Duodenal mucosa (tissue), 2 donors: ENCODE measurements around the gene ELP1.
"Not testable (repeated sequence)": the region's sequence is repeated elsewhere in the genome, so short reads cannot be mapped to it uniquely, and the experiment has no call there.

Experiments
- H3K27ac ChIP-seq: one replicate; pipeline ENCODE4 v1.7.0; 2013; ENCODE audit warnings: low read depth, low read length
- H3K27me3 ChIP-seq, 2 donors: one replicate each; pipeline ENCODE4 v1.7.0; 2013; ENCODE audit warnings: low read length in 2 of 2, control low read depth in 1 of 2; ENCODE audit not compliant: insufficient read depth in 2 of 2, control insufficient read depth in 1 of 2
- H3K36me3 ChIP-seq, 2 donors: one replicate each; pipeline ENCODE4 v1.7.0; 2013; ENCODE audit warnings: low read length in 2 of 2, control low read depth in 1 of 2; ENCODE audit not compliant: insufficient read depth in 2 of 2, control insufficient read depth in 1 of 2
- H3K4me1 ChIP-seq, 2 donors: one replicate each; pipeline ENCODE4 v1.7.0; 2013; ENCODE audit warnings: low read length in 2 of 2, control low read depth in 1 of 2; ENCODE audit not compliant: insufficient read depth in 2 of 2, control insufficient read depth in 1 of 2
- H3K4me3 ChIP-seq, 2 donors: one replicate each; pipeline ENCODE4 v1.7.0; 2013; ENCODE audit warnings: low read length in 2 of 2, low read depth in 1 of 2
- H3K9ac ChIP-seq, 2 donors: one replicate each; pipeline ENCODE4 v1.7.0; 2013; ENCODE audit warnings: low read length in 2 of 2, low read depth in 1 of 2
- H3K9me3 ChIP-seq, 2 donors: one replicate each; pipeline ENCODE4 v1.7.0; 2013; ENCODE audit warnings: low read length in 2 of 2, control low read depth in 1 of 2; ENCODE audit not compliant: control insufficient read depth in 1 of 2

ELP1 gene

DNA sequence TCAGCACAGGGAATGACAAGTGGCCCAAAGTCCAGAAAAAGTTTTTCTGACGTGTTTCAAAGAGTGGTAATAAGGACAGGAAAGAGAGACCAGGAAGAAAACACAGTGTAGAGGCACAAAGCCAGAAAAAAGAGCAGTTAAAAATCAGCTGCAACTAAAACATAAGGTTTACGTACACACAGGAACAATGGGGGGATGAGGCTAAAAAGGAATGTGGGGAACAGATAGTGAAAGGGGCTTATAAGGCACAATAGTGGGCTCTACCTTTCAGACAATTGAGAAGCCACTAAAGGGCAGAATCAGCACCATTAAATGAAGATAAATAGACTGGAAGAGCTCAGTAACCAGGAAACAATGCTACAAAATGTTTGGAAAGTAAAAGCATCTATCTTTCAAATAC is 5.5 kb downstream of the ELP1 start:
- Histone ChIP-seq H3K9ac (no peak overlapping the region), H3K36me3 (peaks cover 22 to 50% of the 10 kb centered on the region in 2 donors), H3K4me1 (peaks cover 7 to 9% of the 10 kb centered on the region in 2 donors), H3K27ac (no peak overlapping the region), H3K9me3 (no peaks in the 10 kb centered on the region), H3K27me3 (no peaks in the 10 kb centered on the region), H3K4me3 (no peak overlapping the region)

DNA sequence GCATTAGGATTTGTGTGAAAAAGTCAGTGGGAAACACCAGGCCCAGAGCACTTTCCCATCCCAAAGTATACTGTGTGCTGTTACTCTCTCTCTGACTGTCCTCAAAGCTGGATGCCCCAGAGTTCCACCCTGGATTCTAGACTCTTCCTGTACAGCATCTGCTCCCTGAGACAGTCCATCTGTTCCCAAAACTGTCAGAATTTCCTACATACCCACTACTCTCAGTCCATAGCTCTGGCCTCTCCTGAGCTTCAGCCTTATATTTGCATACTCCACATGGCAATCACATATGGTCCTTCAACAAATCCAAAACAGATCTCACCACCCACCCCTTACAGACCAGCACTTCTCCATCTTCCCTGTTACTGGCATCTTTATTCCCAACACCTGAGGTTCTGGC is 9.5 kb downstream of the ELP1 start:
- Histone ChIP-seq H3K4me1 (no peaks in the 10 kb centered on the region), H3K9ac (no peak overlapping the region), H3K36me3 (peaks cover 25 to 69% of the 10 kb centered on the region in 2 donors), H3K27me3 (no peaks in the 10 kb centered on the region), H3K27ac (no peak overlapping the region), H3K9me3 (no peaks in the 10 kb centered on the region), H3K4me3 (no peak overlapping the region)

DNA sequence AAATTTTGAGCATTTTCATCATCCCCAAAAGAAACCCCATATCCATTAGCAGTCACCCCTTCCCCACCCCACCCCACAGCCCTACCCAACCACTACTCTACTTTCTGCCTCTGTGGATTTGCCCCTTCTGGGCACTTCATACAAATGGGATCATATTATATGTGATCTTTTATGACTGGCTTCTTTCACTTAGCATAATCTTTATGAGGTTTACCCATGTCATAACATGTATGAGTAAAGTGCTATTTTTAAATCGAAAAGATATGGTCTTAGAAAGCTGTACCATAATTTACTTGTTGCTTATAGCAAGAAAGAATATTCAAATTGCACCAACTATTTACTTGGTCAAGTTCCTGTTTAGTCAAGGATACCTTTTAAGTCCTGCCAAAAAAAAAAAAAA is 12.7 kb downstream of the ELP1 start:
- H3K27ac ChIP-seq, result no peak overlapping the region
- no peak overlapping the region for H3K9ac ChIP-seq
- H3K4me1 ChIP-seq, result no peaks in the 10 kb centered on the region
- H3K4me3 ChIP-seq, result no peak overlapping the region
- peaks cover 19 to 62% of the 10 kb centered on the region in 2 donors for H3K36me3 ChIP-seq
- H3K9me3 ChIP-seq, result no peaks in the 10 kb centered on the region
- no peaks in the 10 kb centered on the region for H3K27me3 ChIP-seq

GRCh38 chr9:108920401-108920800 is 13.5 kb downstream of the ELP1 start:
- not testable (repeated sequence) for H3K27ac ChIP-seq, H3K27me3 ChIP-seq, H3K4me1 ChIP-seq, H3K9ac ChIP-seq, H3K9me3 ChIP-seq, H3K4me3 ChIP-seq
- H3K36me3 ChIP-seq, result peaks cover 15 to 61% of the 10 kb centered on the region in 2 donors

DNA sequence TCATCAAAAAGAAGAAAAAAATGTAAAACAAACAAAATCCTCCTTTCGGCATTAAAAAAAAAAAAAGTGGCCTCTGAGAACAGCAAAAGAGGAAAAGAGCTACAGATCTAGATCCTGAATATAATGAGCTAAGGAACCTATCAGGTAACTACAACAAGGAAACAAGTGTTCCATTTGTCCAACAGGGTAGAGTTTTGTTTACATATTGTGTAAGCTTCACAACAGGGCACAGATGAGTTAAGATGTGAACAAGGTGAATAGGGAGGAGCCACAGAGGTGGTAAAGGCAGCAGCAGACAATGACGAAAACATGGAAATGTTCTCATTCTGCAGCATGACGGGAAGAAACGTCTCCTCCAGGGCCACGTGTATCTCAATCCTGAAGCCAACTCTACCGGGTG is 14.4 kb downstream of the ELP1 start:
- Histone ChIP-seq H3K4me3 (no peak overlapping the region), H3K9ac (no peak overlapping the region), H3K36me3 (peaks cover 11 to 62% of the 10 kb centered on the region in 2 donors), H3K9me3 (no peaks in the 10 kb centered on the region), H3K4me1 (no peaks in the 10 kb centered on the region), H3K27me3 (no peaks in the 10 kb centered on the region), H3K27ac (no peak overlapping the region)

- H3K27ac ChIP-seq, result no peak overlapping the region
- H3K9ac ChIP-seq, result no peak overlapping the region
- H3K36me3 ChIP-seq, result peaks cover 27 to 71% of the 10 kb centered on the region in 2 donors
- H3K27me3 ChIP-seq, result no peaks in the 10 kb centered on the region
- H3K4me1 ChIP-seq, result no peaks in the 10 kb centered on the region
- no peak overlapping the region for H3K4me3 ChIP-seq
- no peaks in the 10 kb centered on the region for H3K9me3 ChIP-seq
These were observed 20.5 kb downstream of the ELP1 start for GRCh38 chr9:108913391-108913790.

DNA sequence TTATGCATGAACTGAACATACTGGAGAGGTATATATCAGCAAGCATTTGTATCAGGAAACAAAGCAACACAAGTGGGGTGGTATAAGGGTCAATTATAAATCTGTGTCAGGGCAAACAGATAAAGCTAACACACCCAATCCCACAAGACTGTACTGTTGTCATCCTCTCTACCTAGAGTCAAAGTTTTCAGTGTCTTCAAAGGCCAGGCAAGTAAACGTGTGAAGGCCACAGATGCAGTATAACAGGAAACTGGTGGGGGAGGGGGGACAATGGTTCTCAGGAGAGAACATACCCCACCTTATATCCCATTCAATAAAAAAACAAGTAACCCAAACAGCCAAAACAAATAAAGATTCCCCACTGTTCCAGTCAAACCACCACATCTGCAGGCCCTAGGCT is 22.1 kb downstream of the ELP1 start:
- Histone ChIP-seq H3K4me3 (no peak overlapping the region), H3K9ac (no peak overlapping the region), H3K9me3 (no peaks in the 10 kb centered on the region), H3K4me1 (no peaks in the 10 kb centered on the region), H3K36me3 (peaks cover 30 to 75% of the 10 kb centered on the region in 2 donors), H3K27ac (no peak overlapping the region), H3K27me3 (no peaks in the 10 kb centered on the region)

- H3K27ac ChIP-seq, result no peak overlapping the region
- H3K4me3 ChIP-seq, result no peak overlapping the region
- peaks cover 31 to 81% of the 10 kb centered on the region in 2 donors for H3K36me3 ChIP-seq
- no peaks in the 10 kb centered on the region for H3K27me3 ChIP-seq
- no peaks in the 10 kb centered on the region for H3K4me1 ChIP-seq
- no peak overlapping the region for H3K9ac ChIP-seq
- no peaks in the 10 kb centered on the region for H3K9me3 ChIP-seq
These were observed 23.0 kb downstream of the ELP1 start for GRCh38 chr9:108910914-108911313.

DNA sequence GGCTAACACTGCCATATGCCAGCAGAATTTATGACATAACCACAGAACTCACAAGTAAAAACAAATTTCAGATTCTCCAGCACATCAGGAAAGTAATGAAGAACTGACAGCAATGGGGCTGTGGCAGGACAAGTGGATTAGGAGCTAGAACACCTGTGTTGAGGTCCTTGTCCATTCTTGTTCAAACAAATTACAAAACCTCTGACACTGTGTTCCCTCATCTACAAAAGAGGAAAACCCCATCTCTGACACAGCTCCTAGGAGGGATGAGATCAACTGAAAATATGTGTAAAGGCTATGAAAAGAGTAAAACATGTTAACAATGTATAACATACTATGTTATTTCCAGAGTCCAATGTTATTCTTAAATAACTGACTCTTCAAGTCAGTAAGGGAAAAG is 23.5 kb downstream of the ELP1 start:
- H3K27ac ChIP-seq, result no peak overlapping the region
- H3K9ac ChIP-seq, result no peak overlapping the region
- no peaks in the 10 kb centered on the region for H3K4me1 ChIP-seq
- no peaks in the 10 kb centered on the region for H3K9me3 ChIP-seq
- no peak overlapping the region for H3K4me3 ChIP-seq
- H3K36me3 ChIP-seq, result peaks cover 33 to 82% of the 10 kb centered on the region in 2 donors
- no peaks in the 10 kb centered on the region for H3K27me3 ChIP-seq

- Histone ChIP-seq H3K27ac (no peak overlapping the region), H3K4me1 (no peaks in the 10 kb centered on the region), H3K27me3 (no peaks in the 10 kb centered on the region), H3K4me3 (no peak overlapping the region), H3K9ac (no peak overlapping the region), H3K9me3 (no peaks in the 10 kb centered on the region), H3K36me3 (peaks cover 44 to 81% of the 10 kb centered on the region in 2 donors)
These were observed 28.4 kb downstream of the ELP1 start for GRCh38 chr9:108905494-108905893.

DNA sequence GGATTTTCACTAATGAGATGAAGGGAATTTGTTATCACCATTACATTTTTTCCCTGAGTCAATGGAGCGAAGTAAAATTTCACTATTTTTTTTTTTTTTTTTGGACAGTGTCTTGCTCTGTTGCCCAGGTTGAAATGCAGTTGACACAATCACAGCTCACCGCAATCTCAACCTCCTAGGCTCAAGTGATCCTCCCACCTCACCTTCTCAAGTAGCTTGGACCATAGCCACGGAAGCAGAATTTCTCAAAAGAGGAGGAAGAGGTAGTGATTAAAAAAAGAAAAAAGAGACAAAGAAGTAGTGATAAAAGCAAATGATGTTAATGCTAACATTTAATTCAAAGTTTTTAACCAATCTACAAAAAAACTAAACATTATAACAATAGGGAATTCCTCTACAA is 29.8 kb downstream of the ELP1 start:
- Histone ChIP-seq H3K36me3 (peaks cover 51 to 79% of the 10 kb centered on the region in 2 donors), H3K27me3 (no peaks in the 10 kb centered on the region), H3K9me3 (no peaks in the 10 kb centered on the region), H3K4me3 (no peak overlapping the region), H3K9ac (no peak overlapping the region), H3K4me1 (no peaks in the 10 kb centered on the region), H3K27ac (no peak overlapping the region)
